PFSK-1 (cell line): ENCODE data around the gene SNAP29.

Experiments
- FOXP2 ChIP-seq: optimal IDR thresholded peaks from 2 replicates; pipeline ENCODE3; 2011; ENCODE audit warnings: borderline replicate concordance, control low read depth, inconsistent platforms; ENCODE audit not compliant: insufficient read depth; ENCODE audit errors: extremely low read length, extremely low read depth
- SIN3A ChIP-seq: IDR thresholded peaks from 2 replicates; pipeline ENCODE4 v1.6.1; 2012; ENCODE audit warnings: mild to moderate bottlenecking, low read length, moderate library complexity, borderline replicate concordance; ENCODE audit not compliant: insufficient read depth
- TF ChIP-seq, protein P1 (sequence below), 2 experiments: IDR thresholded peaks; 2 replicates each; pipeline versions ENCODE4 v1.6.1 to v1.8.0; 2011 to 2012; ENCODE audit warnings: low read depth in 2 of 2, low read length in 2 of 2, control low read depth in 1 of 2, inconsistent platforms in 1 of 2, mild to moderate bottlenecking in 1 of 2, moderate library complexity in 1 of 2; ENCODE audit not compliant: insufficient read depth in 1 of 2

DNA sequence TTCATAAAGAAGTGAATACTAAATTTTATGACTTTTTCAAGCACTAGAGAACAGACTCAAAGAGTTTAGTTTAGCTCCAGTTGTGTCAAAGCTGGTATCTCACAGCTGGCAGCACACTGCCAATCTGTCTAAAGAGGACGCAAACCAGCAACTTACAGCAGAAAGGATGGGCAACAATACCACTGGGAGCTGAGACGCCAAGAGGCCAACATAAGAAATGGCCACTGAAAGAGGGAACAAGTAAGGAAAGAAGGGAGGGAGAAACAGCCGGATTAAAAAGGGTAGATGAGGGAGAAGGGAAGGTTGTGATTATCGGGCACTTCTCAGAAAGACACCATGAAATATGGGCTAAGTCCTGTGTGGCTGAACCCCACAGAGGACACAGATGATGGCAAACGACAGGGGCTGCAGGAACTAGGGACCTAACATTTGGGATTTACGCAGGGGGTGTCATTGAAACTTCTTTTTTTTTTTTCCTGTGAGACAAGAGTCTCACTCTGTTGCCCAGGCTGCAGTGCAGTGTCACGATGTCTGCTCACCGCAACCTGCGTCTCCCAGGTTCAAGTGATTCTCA lies 43.2 kb upstream of the SNAP29 start:
- TF ChIP-seq, protein P1, sequence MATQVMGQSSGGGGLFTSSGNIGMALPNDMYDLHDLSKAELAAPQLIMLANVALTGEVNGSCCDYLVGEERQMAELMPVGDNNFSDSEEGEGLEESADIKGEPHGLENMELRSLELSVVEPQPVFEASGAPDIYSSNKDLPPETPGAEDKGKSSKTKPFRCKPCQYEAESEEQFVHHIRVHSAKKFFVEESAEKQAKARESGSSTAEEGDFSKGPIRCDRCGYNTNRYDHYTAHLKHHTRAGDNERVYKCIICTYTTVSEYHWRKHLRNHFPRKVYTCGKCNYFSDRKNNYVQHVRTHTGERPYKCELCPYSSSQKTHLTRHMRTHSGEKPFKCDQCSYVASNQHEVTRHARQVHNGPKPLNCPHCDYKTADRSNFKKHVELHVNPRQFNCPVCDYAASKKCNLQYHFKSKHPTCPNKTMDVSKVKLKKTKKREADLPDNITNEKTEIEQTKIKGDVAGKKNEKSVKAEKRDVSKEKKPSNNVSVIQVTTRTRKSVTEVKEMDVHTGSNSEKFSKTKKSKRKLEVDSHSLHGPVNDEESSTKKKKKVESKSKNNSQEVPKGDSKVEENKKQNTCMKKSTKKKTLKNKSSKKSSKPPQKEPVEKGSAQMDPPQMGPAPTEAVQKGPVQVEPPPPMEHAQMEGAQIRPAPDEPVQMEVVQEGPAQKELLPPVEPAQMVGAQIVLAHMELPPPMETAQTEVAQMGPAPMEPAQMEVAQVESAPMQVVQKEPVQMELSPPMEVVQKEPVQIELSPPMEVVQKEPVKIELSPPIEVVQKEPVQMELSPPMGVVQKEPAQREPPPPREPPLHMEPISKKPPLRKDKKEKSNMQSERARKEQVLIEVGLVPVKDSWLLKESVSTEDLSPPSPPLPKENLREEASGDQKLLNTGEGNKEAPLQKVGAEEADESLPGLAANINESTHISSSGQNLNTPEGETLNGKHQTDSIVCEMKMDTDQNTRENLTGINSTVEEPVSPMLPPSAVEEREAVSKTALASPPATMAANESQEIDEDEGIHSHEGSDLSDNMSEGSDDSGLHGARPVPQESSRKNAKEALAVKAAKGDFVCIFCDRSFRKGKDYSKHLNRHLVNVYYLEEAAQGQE (IDR thresholded peaks at IDR 0.05; ENCODE audit: insufficient read depth in 1 of 2, low read depth in 2 of 2, low read length in 2 of 2): no peak
- TF ChIP-seq FOXP2 (no peak), SIN3A (no peak)
